UCSD-AML1 (cell line): Measurements from ENCODE around the gene NSUN2.
A peak's percentile ranks its signal among the peaks of the same experiment; 100 is the strongest.
"Not testable (repeated sequence)": the region's sequence is repeated elsewhere in the genome, so short reads cannot be mapped to it uniquely, and the experiment has no call there.

Experiments
- DNase-seq: peaks from one replicate; lab custom pipeline; 2025; ENCODE audit not compliant: unreplicated experiment; lab: John Stamatoyannopoulos, UW

The NSUN2 gene

GRCh38 chr5:6632888-6633468, at the start of gene NSUN2, which contains the start of gene SRD5A1:
NSUN2 (minus strand) TSS chr5:6633044; CDS start chr5:6632979, 65 bp downstream.
SRD5A1 (plus strand) TSS chr5:6633440; CDS start chr5:6633577, 137 bp downstream.
- DNase-seq: peak; percentile 97

GRCh38 chr5:6682239-6682638, 49.4 kb upstream of the NSUN2 start:
- no peak for DNase-seq

GRCh38 chr5:6681682-6682081, 48.8 kb upstream of the NSUN2 start:
- no peak for DNase-seq

- DNase-seq: no peak
Observed at GRCh38 chr5:6680922-6681321, 48.1 kb upstream of the NSUN2 start.

- no peak for DNase-seq
Observed at GRCh38 chr5:6678385-6678784, 45.5 kb upstream of the NSUN2 start.

GRCh38 chr5:6676702-6677101, 43.9 kb upstream of the NSUN2 start:
- no peak for DNase-seq

GRCh38 chr5:6675784-6676491, 43.1 kb upstream of the NSUN2 start:
- no peak for DNase-seq

GRCh38 chr5:6674886-6675285, 42.0 kb upstream of the NSUN2 start:
- no peak for DNase-seq

GRCh38 chr5:6674421-6674820, 41.6 kb upstream of the NSUN2 start:
- DNase-seq: no peak

GRCh38 chr5:6673963-6674362, 41.1 kb upstream of the NSUN2 start:
- no peak for DNase-seq

- no peak for DNase-seq
Observed at GRCh38 chr5:6673031-6673430, 40.2 kb upstream of the NSUN2 start.

- DNase-seq: not testable (repeated sequence)
Observed at GRCh38 chr5:6668717-6669116, 35.9 kb upstream of the NSUN2 start.

GRCh38 chr5:6667648-6668047, 34.8 kb upstream of the NSUN2 start:
- DNase-seq: no peak

GRCh38 chr5:6666762-6667161, 33.9 kb upstream of the NSUN2 start:
- no peak for DNase-seq

- no peak for DNase-seq
Observed at GRCh38 chr5:6660688-6661087, 27.8 kb upstream of the NSUN2 start.

- no peak for DNase-seq
Observed at GRCh38 chr5:6659941-6660684, 27.3 kb upstream of the NSUN2 start.

GRCh38 chr5:6656680-6657079, 23.8 kb upstream of the NSUN2 start:
- DNase-seq: no peak

- no peak for DNase-seq
Observed at GRCh38 chr5:6655432-6655831, 22.6 kb upstream of the NSUN2 start.

GRCh38 chr5:6652025-6652424, 19.2 kb upstream of the NSUN2 start:
- no peak for DNase-seq

GRCh38 chr5:6649681-6650080, 16.8 kb upstream of the NSUN2 start:
- no peak for DNase-seq

GRCh38 chr5:6649186-6649585, 16.3 kb upstream of the NSUN2 start:
- no peak for DNase-seq
